Osteoblast (primary cell): ENCODE results near the gene WFDC1. TPM values are rescaled to one million over a fixed set of nuclear protein-coding genes. Genes with fewer than 3 reads are reported as not detected.
"Not testable (repeated sequence)": the region's sequence is repeated elsewhere in the genome, so short reads cannot be mapped to it uniquely, and the experiment has no call there.

ENCODE experiments used
- DNase-seq: peaks from one replicate; pipeline ENCODE4 v3.0.0; 2011; ENCODE audit warnings: low spot score, mixed read lengths; ENCODE audit not compliant: insufficient read length; ENCODE audit errors: missing footprints
- H2AFZ ChIP-seq: 2 replicates; pipeline ENCODE4 v1.6.0; 2011; ENCODE audit warnings: mild to moderate bottlenecking, low read length
- H3K27ac ChIP-seq: 2 replicates; pipeline ENCODE4 v1.5.1; 2011; ENCODE audit warnings: mild to moderate bottlenecking, low read depth, low read length, moderate library complexity
- H3K27me3 ChIP-seq: 2 replicates; pipeline ENCODE4 v1.6.0; 2012; ENCODE audit warnings: mild to moderate bottlenecking, control low read depth, inconsistent platforms, low read length, moderate library complexity; ENCODE audit not compliant: insufficient read depth
- H3K36me3 ChIP-seq: 2 replicates; pipeline ENCODE4 v1.5.1; 2011; ENCODE audit warnings: mild to moderate bottlenecking, low read length, control low read depth, moderate library complexity; ENCODE audit not compliant: insufficient read depth
- H3K4me1 ChIP-seq: 2 replicates; pipeline ENCODE4 v1.5.1; 2011; ENCODE audit warnings: mild to moderate bottlenecking, low read length, control low read depth, moderate library complexity; ENCODE audit not compliant: insufficient read depth
- H3K4me2 ChIP-seq: 2 replicates; pipeline ENCODE4 v1.6.0; 2011; ENCODE audit warnings: mild to moderate bottlenecking, low read length; ENCODE audit not compliant: insufficient read depth
- H3K4me3 ChIP-seq: fragments of 200-600 bp; sonication (generic); 3 replicates; pipeline ENCODE4 v1.5.1; 2012; ENCODE audit warnings: mild to moderate bottlenecking, low read length, inconsistent platforms; ENCODE audit not compliant: insufficient read depth
- H3K79me2 ChIP-seq: 2 replicates; pipeline ENCODE4 v1.6.0; 2012; ENCODE audit warnings: mild to moderate bottlenecking, low read length, control low read depth, inconsistent platforms; ENCODE audit not compliant: insufficient read depth
- H3K9me3 ChIP-seq: 2 replicates; pipeline ENCODE4 v1.5.1; 2011; ENCODE audit warnings: low read depth, low read length, control low read depth
- H4K20me1 ChIP-seq: 2 replicates; pipeline ENCODE4 v1.6.0; 2012; ENCODE audit warnings: mild to moderate bottlenecking, low read length, control low read depth; ENCODE audit not compliant: insufficient read depth
- total RNA-seq: library from RNA; depleted of rRNA; stranded (reverse); fragments of >200 nt; gene quantifications from 2 replicates; pipeline ENCODE4 v1.2.3, GENCODE V29; 2012
- TF ChIP-seq, protein P1 (sequence below): IDR thresholded peaks from 2 replicates; pipeline ENCODE4 v1.5.1; 2011; ENCODE audit warnings: mild to moderate bottlenecking, low read depth, low read length, moderate library complexity; ENCODE audit errors: extremely low read depth

The WFDC1 gene
- total RNA-seq, 1 donor, result not detected

DNA sequence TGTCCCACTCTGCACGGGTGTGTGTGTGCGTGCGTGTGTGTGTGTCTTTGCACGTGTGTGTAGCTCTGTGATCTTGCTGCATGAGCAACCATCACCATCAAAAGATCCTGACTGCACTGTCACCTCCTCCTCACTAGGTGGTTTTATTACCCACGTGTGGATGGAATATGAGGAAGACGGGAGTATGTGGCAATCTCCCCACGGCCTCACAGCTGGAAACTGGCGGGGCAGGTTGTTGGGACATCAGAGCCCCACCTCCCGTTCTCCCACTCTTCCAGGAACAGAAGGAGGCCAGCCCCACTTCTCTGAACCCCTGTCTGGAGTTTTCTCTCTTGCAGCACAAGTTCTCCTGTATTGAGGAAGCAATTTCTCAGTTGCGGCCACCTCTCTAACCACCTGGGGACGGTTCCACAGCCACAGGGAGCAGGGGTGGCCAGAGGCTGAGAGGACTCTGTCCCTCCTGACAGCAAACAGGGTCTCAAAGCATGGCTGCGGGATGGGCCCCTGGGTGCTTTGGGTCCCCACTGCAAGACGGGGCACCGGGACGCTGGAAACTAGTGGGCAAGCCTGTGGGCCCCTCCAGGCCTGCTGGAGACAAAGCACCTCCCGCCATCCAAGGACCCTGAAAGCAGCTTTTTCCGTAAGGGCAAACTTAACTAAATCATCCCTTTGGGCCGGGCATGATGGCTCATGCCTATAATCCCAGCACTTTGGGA, 45.8 kb downstream of the WFDC1 start:
- Histone ChIP-seq H3K36me3 (no peaks in the 10 kb centered on the region), H3K27me3 (peaks cover 19% of the 10 kb centered on the region), H3K27ac (no peak overlapping the region), H3K4me2 (no peak overlapping the region), H3K9me3 (no peaks in the 10 kb centered on the region), H2AFZ (no peak overlapping the region), H3K4me1 (no peaks in the 10 kb centered on the region), H4K20me1 (no peaks in the 10 kb centered on the region), H3K4me3 (no peak overlapping the region), H3K79me2 (no peaks in the 10 kb centered on the region)
- DNase-seq, result peak; percentile 30
- TF ChIP-seq, protein P1, sequence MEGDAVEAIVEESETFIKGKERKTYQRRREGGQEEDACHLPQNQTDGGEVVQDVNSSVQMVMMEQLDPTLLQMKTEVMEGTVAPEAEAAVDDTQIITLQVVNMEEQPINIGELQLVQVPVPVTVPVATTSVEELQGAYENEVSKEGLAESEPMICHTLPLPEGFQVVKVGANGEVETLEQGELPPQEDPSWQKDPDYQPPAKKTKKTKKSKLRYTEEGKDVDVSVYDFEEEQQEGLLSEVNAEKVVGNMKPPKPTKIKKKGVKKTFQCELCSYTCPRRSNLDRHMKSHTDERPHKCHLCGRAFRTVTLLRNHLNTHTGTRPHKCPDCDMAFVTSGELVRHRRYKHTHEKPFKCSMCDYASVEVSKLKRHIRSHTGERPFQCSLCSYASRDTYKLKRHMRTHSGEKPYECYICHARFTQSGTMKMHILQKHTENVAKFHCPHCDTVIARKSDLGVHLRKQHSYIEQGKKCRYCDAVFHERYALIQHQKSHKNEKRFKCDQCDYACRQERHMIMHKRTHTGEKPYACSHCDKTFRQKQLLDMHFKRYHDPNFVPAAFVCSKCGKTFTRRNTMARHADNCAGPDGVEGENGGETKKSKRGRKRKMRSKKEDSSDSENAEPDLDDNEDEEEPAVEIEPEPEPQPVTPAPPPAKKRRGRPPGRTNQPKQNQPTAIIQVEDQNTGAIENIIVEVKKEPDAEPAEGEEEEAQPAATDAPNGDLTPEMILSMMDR, result no peak

- H2AFZ ChIP-seq, result no peak overlapping the region
- no peak overlapping the region for H3K4me3 ChIP-seq
- H3K36me3 ChIP-seq, result no peaks in the 10 kb centered on the region
- H3K27me3 ChIP-seq, result peaks cover 24% of the 10 kb centered on the region
- peak; percentile 73 for DNase-seq
- H3K27ac ChIP-seq, result no peak overlapping the region
- H4K20me1 ChIP-seq, result no peaks in the 10 kb centered on the region
- H3K4me1 ChIP-seq, result no peaks in the 10 kb centered on the region
- H3K9me3 ChIP-seq, result no peaks in the 10 kb centered on the region
- TF ChIP-seq, protein P1, result no peak
- H3K79me2 ChIP-seq, result no peaks in the 10 kb centered on the region
- H3K4me2 ChIP-seq, result no peak overlapping the region
Measured at GRCh38 chr16:84341528-84342295, 47.0 kb downstream of the WFDC1 start.

- not testable (repeated sequence) for H3K9me3 ChIP-seq, DNase-seq, H2AFZ ChIP-seq, H3K36me3 ChIP-seq, H3K4me2 ChIP-seq, H3K27ac ChIP-seq, H3K4me1 ChIP-seq, H3K79me2 ChIP-seq, H4K20me1 ChIP-seq, H3K4me3 ChIP-seq
- peaks cover 25% of the 10 kb centered on the region for H3K27me3 ChIP-seq
Measured at GRCh38 chr16:84343800-84344199, 49.1 kb downstream of the WFDC1 start.

GRCh38 chr16:84344781-84345180, 50.1 kb downstream of the WFDC1 start:
- no peaks in the 10 kb centered on the region for H3K4me1 ChIP-seq
- no peaks in the 10 kb centered on the region for H3K36me3 ChIP-seq
- H3K4me3 ChIP-seq, result no peak overlapping the region
- H3K4me2 ChIP-seq, result no peak overlapping the region
- DNase-seq, result no peak
- no peaks in the 10 kb centered on the region for H3K79me2 ChIP-seq
- H2AFZ ChIP-seq, result no peak overlapping the region
- no peaks in the 10 kb centered on the region for H4K20me1 ChIP-seq
- H3K9me3 ChIP-seq, result no peaks in the 10 kb centered on the region
- TF ChIP-seq, protein P1, result no peak
- no peak overlapping the region for H3K27ac ChIP-seq
- peaks cover 21% of the 10 kb centered on the region for H3K27me3 ChIP-seq
